Sigmoid colon (tissue), 7 donors: Measurements from ENCODE around the gene HECW1. TPM values are rescaled to one million over a fixed set of nuclear protein-coding genes. Genes with fewer than 3 reads are reported as not detected.
A peak's percentile ranks its signal among the peaks of the same experiment; 100 is the strongest.
"Not testable (repeated sequence)": the region's sequence is repeated elsewhere in the genome, so short reads cannot be mapped to it uniquely, and the experiment has no call there.

Source experiments
- DNase-seq: peaks from one replicate; pipeline ENCODE4 v3.0.0-alpha.2; 2019
- H3K27ac ChIP-seq, 4 donors: fragments of 200-600 bp; sonication (generic); one replicate each; pipeline ENCODE4 v1.5.1; 2016 to 2019; ENCODE audit warnings: mild to moderate bottlenecking in 1 of 4
- H3K27me3 ChIP-seq, 3 donors: fragments of 200-600 bp; sonication (generic); one replicate each; pipeline ENCODE4 v1.5.1; 2019; ENCODE audit warnings: mild to moderate bottlenecking in 1 of 3
- H3K36me3 ChIP-seq, 4 donors: fragments of 200-600 bp; sonication (generic); one replicate each; pipeline ENCODE4 v1.5.1; 2016 to 2019
- H3K4me1 ChIP-seq, 4 donors: fragments of 200-600 bp; sonication (generic); one replicate each; pipeline ENCODE4 v1.5.1; 2017 to 2019
- H3K4me3 ChIP-seq, 4 donors: fragments of 200-600 bp; sonication (generic); one replicate each; pipeline ENCODE4 v1.5.1; 2017 to 2019; ENCODE audit warnings: mild to moderate bottlenecking in 2 of 4, moderate library complexity in 1 of 4
- H3K9me3 ChIP-seq, 4 donors: fragments of 200-600 bp in 3 of 4; sonication (generic) in 3 of 4; one replicate each; pipeline versions ENCODE4 v1.5.1 to v1.6.1; 2013 to 2019
- EP300 ChIP-seq, 4 donors: sonication (generic); formaldehyde crosslinking; IDR thresholded peaks; one replicate each; pipeline ENCODE4 v1.6.1; 2017; ENCODE audit warnings: antibody characterized with exemption in 4 of 4
- POLR2A ChIP-seq, 2 donors: fragments of 450-650 bp; IDR thresholded peaks; one replicate each; pipeline ENCODE4 v1.6.1; 2016; ENCODE audit warnings: antibody characterized with exemption in 2 of 2, mild to moderate bottlenecking in 2 of 2, moderate library complexity in 2 of 2
- POLR2AphosphoS5 ChIP-seq, 4 donors: sonication (generic); formaldehyde crosslinking; IDR thresholded peaks; one replicate each; pipeline ENCODE4 v1.6.1; 2017; ENCODE audit warnings: antibody characterized with exemption in 4 of 4
- WGBS, 2 donors: extraction: QIAGEN DNeasy Blood & Tissue Kit; methylation state at CpG; one replicate each; pipeline ENCODE4 v1.1.7; 2013; 5-methylcytosine and 5-hydroxymethylcytosine counted together
- intact Hi-C: fragments of 100-400 bp; cut with DNase I; formaldehyde crosslinking; loops from one replicate; pipeline ENCODE4 v1.15.1; 2023
- polyA plus RNA-seq, 3 donors: library from polyadenylated mRNA; stranded (reverse); fragments of 200-250 nt; gene quantifications; one replicate each; pipeline ENCODE4 v1.2.3, GENCODE V29; 2013
- total RNA-seq, 4 donors: library from RNA; depleted of rRNA; stranded (reverse); fragments of >200 nt; gene quantifications; one replicate each; pipeline ENCODE4 v1.1.0, GENCODE V29; 2016
- TF ChIP-seq, protein P1 (sequence below), 4 experiments: fragments of 450-650 bp in 3 of 4; fragments of 200-600 bp in 1 of 4; IDR thresholded peaks; one replicate each; pipeline ENCODE4 v1.5.1; 2016 to 2019; ENCODE audit warnings: antibody characterized with exemption in 4 of 4, mild to moderate bottlenecking in 3 of 4, moderate library complexity in 2 of 4
- donor health status: healthy with polysubstance abuse.
- donor health status: Bipolar disorder and iron deficiency.
- donor health status: healthy.

Gene HECW1
- total and polyA plus RNA-seq, 7 donors = 0.33 to 7.8 (median 1.2) TPM

DNA sequence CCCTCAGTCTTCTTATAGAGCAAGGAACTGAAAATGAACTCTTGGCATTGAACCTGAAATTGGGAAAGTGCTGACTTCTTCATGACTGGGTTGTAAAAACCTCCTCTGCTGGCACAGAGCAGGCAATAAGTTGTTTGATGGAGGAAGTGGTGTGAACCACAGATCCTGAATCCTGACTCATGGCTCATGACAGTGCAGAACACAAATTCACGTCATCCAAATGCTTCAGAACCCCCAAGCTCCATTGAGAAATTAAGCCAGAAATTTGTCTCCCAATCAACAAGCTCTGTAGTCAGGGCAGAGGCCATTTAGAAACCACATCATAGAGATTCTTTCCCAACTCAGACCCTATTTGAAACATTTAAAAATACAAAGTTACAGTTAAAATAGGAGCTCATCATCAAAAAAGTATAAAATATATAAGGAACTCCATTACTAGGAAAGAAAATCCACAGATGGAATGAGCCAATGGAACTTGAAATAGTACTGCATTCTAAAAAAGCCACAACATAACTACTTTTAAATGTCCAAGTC lies 460.1 kb downstream of the HECW1 start:
- Histone ChIP-seq H3K36me3 (no peaks in the 10 kb centered on the region), H3K27me3 (no peaks in the 10 kb centered on the region), H3K27ac (no peak overlapping the region), H3K4me1 (no peaks in the 10 kb centered on the region), H3K9me3 (no peaks in the 10 kb centered on the region), H3K4me3 (no peak overlapping the region)
- peak in 1 of 4 donors; percentile 60 for TF ChIP-seq POLR2AphosphoS5 (IDR thresholded peaks at IDR 0.05)
- TF ChIP-seq POLR2A (IDR thresholded peaks at IDR 0.05) = no peak
- TF ChIP-seq EP300 (IDR thresholded peaks at IDR 0.05) = no peak
- TF ChIP-seq, protein P1, sequence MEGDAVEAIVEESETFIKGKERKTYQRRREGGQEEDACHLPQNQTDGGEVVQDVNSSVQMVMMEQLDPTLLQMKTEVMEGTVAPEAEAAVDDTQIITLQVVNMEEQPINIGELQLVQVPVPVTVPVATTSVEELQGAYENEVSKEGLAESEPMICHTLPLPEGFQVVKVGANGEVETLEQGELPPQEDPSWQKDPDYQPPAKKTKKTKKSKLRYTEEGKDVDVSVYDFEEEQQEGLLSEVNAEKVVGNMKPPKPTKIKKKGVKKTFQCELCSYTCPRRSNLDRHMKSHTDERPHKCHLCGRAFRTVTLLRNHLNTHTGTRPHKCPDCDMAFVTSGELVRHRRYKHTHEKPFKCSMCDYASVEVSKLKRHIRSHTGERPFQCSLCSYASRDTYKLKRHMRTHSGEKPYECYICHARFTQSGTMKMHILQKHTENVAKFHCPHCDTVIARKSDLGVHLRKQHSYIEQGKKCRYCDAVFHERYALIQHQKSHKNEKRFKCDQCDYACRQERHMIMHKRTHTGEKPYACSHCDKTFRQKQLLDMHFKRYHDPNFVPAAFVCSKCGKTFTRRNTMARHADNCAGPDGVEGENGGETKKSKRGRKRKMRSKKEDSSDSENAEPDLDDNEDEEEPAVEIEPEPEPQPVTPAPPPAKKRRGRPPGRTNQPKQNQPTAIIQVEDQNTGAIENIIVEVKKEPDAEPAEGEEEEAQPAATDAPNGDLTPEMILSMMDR (IDR thresholded peaks at IDR 0.05) = no peak
- peak; percentile 69 for DNase-seq
- intact Hi-C loops = no loop called here
- 8 to 17% methylated on average over 1 of the region's 1 CpG for WGBS, 2 donors

DNA sequence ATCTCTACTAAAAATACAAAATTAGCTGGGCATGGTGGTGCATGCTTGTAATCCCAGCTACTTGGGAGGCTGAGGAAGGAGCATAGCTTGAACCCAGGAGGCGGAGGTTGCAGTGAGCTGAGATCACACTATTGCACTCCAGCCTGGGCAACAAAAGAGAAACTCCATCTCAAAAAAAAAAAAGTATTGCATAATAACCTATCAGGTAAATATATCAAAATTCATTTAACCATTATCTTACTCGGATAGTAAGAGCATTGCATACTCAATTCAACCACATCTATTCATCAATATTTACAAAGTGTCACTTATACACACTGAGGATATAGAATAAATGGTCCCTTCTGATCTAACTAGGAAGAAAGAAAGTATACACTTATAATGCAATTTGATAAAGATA lies 461.4 kb downstream of the HECW1 start:
- H3K4me1 ChIP-seq, intact Hi-C loops, H3K36me3 ChIP-seq, H3K9me3 ChIP-seq, DNase-seq, H3K4me3 ChIP-seq, H3K27me3 ChIP-seq, H3K27ac ChIP-seq: not testable (repeated sequence)
- 89 to 95% methylated on average over 2 of the region's 2 CpGs for WGBS, 2 donors

DNA sequence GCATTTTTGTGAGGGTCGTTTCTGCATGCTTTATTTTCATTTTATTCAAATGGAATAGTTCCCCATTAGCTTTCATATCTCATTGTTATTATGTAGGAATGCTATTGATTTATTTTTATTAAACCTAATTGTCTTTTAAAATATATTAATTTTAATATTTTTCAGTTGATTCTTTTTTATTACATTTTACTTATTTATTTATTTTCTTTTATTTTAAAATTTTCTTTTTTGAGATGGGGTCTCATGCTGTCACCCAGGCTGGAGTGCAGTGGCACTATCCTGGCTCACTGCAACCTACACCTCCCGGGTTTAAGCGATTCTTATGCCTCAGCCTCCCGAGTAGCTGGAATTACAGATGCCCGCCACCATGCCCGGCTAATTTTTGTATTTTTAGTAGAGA lies 463.1 kb downstream of the HECW1 start:
- H3K27ac ChIP-seq = no peak overlapping the region
- no peaks in the 10 kb centered on the region for H3K36me3 ChIP-seq
- no peaks in the 10 kb centered on the region for H3K27me3 ChIP-seq
- H3K9me3 ChIP-seq = no peaks in the 10 kb centered on the region
- intact Hi-C loops = no loop called here
- no peak overlapping the region for H3K4me3 ChIP-seq
- DNase-seq = no peak
- TF ChIP-seq EP300 (IDR thresholded peaks at IDR 0.05) (no peak), POLR2A (IDR thresholded peaks at IDR 0.05) (no peak), POLR2AphosphoS5 (IDR thresholded peaks at IDR 0.05) (no peak)
- TF ChIP-seq, protein P1 (IDR thresholded peaks at IDR 0.05) = no peak
- no peaks in the 10 kb centered on the region for H3K4me1 ChIP-seq
- 89 to 93% methylated on average over 6 of the region's 6 CpGs for WGBS, 2 donors

DNA sequence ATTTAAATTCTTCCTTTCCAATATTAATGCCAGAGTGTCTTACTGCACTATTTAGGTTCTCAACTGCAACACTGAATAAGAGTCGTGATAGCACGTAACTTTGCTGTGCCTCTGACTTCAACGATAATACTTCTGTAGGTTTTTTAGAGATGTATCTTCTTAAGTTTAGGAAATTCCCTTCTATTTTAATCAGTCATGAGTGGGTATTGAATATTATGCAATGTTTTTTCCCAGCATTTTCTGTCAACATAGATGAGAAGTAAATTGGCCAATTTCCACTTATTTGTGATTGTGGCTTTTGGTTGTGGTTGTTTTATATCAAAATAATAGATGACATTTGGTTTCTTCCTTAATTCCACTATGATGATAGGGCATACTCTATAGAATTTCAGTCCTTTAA lies 463.8 kb downstream of the HECW1 start:
- Histone ChIP-seq H3K36me3 (no peaks in the 10 kb centered on the region), H3K4me3 (no peak overlapping the region), H3K27me3 (no peaks in the 10 kb centered on the region), H3K27ac (no peak overlapping the region), H3K9me3 (no peaks in the 10 kb centered on the region), H3K4me1 (no peaks in the 10 kb centered on the region)
- 91 to 97% methylated on average over 3 of the region's 3 CpGs for WGBS, 2 donors
- intact Hi-C loops = no loop called here
- no peak for DNase-seq
- TF ChIP-seq POLR2AphosphoS5 (IDR thresholded peaks at IDR 0.05) (no peak), POLR2A (IDR thresholded peaks at IDR 0.05) (no peak), EP300 (IDR thresholded peaks at IDR 0.05) (no peak)
- TF ChIP-seq, protein P1 (IDR thresholded peaks at IDR 0.05) = no peak

DNA sequence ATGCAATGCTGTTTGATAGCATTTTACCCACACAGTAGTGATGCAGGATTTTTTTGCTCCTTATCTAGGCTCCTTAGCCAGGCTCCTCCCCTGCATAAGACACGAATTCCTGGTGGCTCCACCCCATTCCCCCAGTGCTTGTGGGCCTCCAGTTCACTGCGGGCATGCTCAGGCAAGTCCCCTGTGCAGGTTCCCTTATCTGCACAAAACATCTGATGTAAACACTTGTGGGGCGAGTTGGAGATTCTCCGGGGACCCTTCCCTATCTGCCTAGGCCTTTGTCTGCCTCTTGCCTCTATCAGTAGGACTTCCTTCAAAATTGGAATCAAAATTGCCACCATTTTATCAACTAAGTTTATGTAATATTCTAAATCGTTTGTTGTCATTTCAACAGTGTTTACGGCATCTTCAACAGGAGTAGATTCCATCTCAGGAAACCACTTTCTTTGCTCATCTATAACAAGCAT lies 465.1 kb downstream of the HECW1 start:
- H3K4me1 ChIP-seq = peaks cover 0 to 3% (median 3%) of the 10 kb centered on the region in 4 donors
- TF ChIP-seq, protein P1 (IDR thresholded peaks at IDR 0.05) = no peak
- TF ChIP-seq EP300 (IDR thresholded peaks at IDR 0.05) (no peak), POLR2AphosphoS5 (IDR thresholded peaks at IDR 0.05) (no peak), POLR2A (IDR thresholded peaks at IDR 0.05) (no peak)
- WGBS, 2 donors = 62 to 76% methylated on average over 6 of the region's 6 CpGs
- no peak for DNase-seq
- no peaks in the 10 kb centered on the region for H3K9me3 ChIP-seq
- no peaks in the 10 kb centered on the region for H3K36me3 ChIP-seq
- no peak overlapping the region for H3K27ac ChIP-seq
- intact Hi-C loops = no loop called here
- no peaks in the 10 kb centered on the region for H3K27me3 ChIP-seq
- H3K4me3 ChIP-seq = no peak overlapping the region
